ENCODE results near the gene PPARD. TPM values are rescaled to one million over a fixed set of nuclear protein-coding genes. Genes with fewer than 3 reads are reported as not detected.

PPARD gene
- total RNA-seq, 1 experiment from 2014 or later = 38.4 TPM

DNA sequence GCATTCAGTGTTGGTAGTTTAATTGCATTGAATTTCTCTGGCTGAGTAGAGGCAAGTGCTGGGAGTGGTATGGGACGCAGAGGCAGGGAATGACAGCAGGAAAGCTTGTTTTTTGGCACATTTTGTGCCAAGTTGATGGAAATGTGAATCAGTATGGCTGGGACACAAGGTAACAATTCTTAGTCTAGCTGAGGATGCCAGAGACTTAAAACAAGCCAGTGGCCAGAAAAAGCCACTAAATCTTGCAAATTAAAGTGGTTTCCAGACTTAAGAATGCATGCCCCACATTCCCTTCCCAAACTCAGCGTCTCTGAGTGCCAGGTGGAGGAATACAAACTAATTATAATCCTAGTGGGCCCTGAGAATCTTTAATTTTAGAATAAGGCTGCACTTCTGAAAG, 35.9 kb downstream of the PPARD start:
- TF ChIP-seq ZNF274 (IDR thresholded peaks at IDR 0.05; ENCODE audit: low read depth, low read length) (no peak), SIN3A (IDR thresholded peaks at IDR 0.05; ENCODE audit: low read depth) (no peak), REST (IDR thresholded peaks at IDR 0.05; ENCODE audit: low read depth) (no peak), MAX (IDR thresholded peaks at IDR 0.05) (no peak), TCF7L2 (IDR thresholded peaks at IDR 0.05; ENCODE audit: borderline replicate concordance, extremely low read depth, insufficient read depth, insufficient read length) (no peak), POLR2AphosphoS5 (IDR thresholded peaks at IDR 0.05; ENCODE audit: low read depth, low read length) (no peak), RAD21 (IDR thresholded peaks at IDR 0.05; ENCODE audit: low read depth) (no peak), EGR1 (IDR thresholded peaks at IDR 0.05; ENCODE audit: low read depth) (no peak), ZFX (IDR thresholded peaks at IDR 0.05) (no peak), FOSL1 (IDR thresholded peaks at IDR 0.05; ENCODE audit: low read depth) (no peak)
- TF ChIP-seq, protein P1, sequence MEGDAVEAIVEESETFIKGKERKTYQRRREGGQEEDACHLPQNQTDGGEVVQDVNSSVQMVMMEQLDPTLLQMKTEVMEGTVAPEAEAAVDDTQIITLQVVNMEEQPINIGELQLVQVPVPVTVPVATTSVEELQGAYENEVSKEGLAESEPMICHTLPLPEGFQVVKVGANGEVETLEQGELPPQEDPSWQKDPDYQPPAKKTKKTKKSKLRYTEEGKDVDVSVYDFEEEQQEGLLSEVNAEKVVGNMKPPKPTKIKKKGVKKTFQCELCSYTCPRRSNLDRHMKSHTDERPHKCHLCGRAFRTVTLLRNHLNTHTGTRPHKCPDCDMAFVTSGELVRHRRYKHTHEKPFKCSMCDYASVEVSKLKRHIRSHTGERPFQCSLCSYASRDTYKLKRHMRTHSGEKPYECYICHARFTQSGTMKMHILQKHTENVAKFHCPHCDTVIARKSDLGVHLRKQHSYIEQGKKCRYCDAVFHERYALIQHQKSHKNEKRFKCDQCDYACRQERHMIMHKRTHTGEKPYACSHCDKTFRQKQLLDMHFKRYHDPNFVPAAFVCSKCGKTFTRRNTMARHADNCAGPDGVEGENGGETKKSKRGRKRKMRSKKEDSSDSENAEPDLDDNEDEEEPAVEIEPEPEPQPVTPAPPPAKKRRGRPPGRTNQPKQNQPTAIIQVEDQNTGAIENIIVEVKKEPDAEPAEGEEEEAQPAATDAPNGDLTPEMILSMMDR (IDR thresholded peaks at IDR 0.05 in 2 of 3, conservative IDR thresholded peaks at IDR 0.05 in 1 of 3; ENCODE audit: borderline replicate concordance in 1 of 3, insufficient read depth in 1 of 3, low read depth in 2 of 3, low read length in 2 of 3) = no peak
- TF ChIP-seq, protein P2, sequence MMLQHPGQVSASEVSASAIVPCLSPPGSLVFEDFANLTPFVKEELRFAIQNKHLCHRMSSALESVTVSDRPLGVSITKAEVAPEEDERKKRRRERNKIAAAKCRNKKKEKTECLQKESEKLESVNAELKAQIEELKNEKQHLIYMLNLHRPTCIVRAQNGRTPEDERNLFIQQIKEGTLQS (IDR thresholded peaks at IDR 0.05) = no peak
- Histone ChIP-seq H3K4me3 (replicated peaks in 1 of 2; ENCODE audit: low read depth in 1 of 2, low read length in 2 of 2) (no peak overlapping the region), H3K9ac (ENCODE audit: low read length) (no peak overlapping the region), H3K27me3 (ENCODE audit: insufficient read depth, low read length) (no peaks in the 10 kb centered on the region), H3K79me2 (ENCODE audit: insufficient read depth, low read length) (peaks cover 45% of the 10 kb centered on the region), H3K9me3 (ENCODE audit: control insufficient read depth in 1 of 2, insufficient read depth in 1 of 2, low read depth in 1 of 2, low read length in 2 of 2) (no peaks in the 10 kb centered on the region), H2AFZ (ENCODE audit: low read depth, low read length, poor library complexity, severe bottlenecking) (no peak overlapping the region), H4K20me1 (ENCODE audit: insufficient read depth) (no peaks in the 10 kb centered on the region), H3K4me1 (ENCODE audit: control insufficient read depth in 1 of 2, insufficient read depth in 2 of 2, low read length in 2 of 2) (peaks cover 0 to 22% of the 10 kb centered on the region in 2 experiments; a peak in 1 of 4 replicates), H3K36me3 (ENCODE audit: control insufficient read depth in 1 of 2, insufficient read depth in 2 of 2, low read length in 2 of 2) (no peaks in the 10 kb centered on the region), H3K4me2 (ENCODE audit: low read length) (no peak overlapping the region), H3K9me2 (ENCODE audit: insufficient read depth) (no peaks in the 10 kb centered on the region), H3K27ac (ENCODE audit: low read depth, low read length) (no peak overlapping the region)
- DNase-seq (ENCODE audit: low read depth, low spot score) (no peak), ATAC-seq (no peak)
- no TSS peak for BruUV-seq (replicated peaks)
- RAD21 ChIA-PET (ENCODE audit: low non-redundant PET in 1 of 2, low total read pairs in 2 of 2, uncharacterized antibody in 2 of 2, unreplicated experiment in 2 of 2) = no interaction called here
- intact Hi-C loops (cut with micrococcal nuclease) = no loop called here
- POLR2A ChIA-PET = no interaction called here
- CTCF ChIA-PET = interaction anchor here (0.9 kb wide), 1 partner anchor 36 kb away, joined by 3 read pairs; no protein-coding TSS in a partner anchor
